Colon (tissue), 2 donors: ENCODE measurements around the gene TTC28.

Experiments
- FAIRE-seq: peaks from 2 replicates; lab custom pipeline; 2012; peaks lifted over from hg19 to GRCh38; lab: Jason Lieb, UNC
- donor health status: control.
- donor health status: control.

The TTC28 gene

DNA sequence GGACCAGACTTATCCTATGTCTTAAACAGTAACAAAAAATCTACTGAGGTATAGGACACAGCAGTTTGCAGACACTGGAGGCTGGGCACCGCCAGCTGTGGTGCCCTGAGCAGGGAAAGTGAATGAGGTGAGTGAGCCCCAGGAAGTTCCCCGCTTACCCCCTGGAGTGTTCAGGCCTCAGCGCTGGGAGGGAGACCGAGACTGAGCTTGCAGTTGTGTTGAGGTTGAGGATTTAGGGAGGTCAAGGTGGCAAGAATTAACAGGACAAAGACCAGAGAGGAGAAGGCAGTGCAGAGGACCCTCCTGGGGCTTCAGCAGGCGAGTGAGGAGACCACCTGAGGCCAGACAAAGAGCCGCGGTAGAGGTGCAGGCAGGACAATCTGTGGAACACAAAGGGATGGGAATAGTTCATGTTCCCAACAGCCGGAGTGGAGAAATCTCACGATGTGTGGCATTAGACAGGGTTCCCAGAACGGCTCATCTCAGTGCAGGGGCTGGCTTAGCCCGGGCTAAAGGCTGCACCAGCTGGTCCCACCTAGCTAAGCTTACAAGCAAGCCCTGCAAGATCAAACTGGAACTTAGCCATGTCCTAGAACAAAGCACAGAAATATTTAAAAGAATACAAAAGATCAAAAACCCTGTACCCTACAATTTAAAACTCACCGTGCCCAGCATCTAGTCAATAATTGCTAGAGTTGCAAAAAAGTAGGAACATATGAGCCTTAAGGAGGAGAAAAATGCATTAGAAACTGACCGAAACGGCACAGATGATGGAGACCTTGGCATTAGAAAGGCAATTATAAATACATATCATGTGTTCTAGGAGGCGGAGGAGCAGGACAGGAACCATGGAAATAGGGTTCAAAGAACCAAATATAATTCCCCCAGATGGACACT, 713.2 kb downstream of the TTC28 start:
- FAIRE-seq: no peak

DNA sequence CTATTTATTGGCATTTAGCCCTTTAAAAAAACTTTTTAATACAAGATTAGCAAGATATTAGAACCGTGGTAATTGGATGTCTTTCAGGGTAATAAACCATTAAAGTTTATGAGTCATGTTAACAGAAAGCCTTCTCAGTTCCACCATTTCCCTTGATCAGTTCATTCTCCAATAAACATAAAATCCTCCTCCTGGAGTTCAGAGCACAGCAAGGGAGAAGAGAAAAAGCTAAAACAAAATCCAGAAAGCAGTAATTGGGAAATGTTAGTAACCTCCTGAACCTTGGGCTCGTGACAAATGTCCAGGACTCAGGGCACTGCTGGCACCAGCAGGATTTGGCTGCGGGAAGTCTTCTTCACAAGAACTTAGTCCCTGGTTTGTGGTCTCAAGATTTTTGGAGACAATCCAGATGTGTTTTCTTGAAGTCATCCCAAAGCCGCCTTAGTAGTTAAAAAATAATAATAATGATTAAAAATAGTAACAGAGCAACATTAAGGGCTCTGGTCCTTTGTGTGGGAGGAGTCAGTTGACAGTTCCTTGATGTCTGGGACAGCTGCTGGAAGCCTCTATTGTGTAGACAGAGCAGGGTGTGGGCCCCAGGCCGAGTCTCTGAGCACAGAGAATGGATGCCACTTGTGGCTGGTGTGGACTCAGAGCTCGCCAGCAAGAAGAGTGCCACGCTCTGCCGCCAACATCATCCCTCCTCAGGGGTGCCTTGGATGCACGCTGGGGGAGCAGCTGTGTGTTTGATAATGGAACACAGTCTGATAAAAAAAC, 717.2 kb downstream of the TTC28 start:
- FAIRE-seq: no peak

DNA sequence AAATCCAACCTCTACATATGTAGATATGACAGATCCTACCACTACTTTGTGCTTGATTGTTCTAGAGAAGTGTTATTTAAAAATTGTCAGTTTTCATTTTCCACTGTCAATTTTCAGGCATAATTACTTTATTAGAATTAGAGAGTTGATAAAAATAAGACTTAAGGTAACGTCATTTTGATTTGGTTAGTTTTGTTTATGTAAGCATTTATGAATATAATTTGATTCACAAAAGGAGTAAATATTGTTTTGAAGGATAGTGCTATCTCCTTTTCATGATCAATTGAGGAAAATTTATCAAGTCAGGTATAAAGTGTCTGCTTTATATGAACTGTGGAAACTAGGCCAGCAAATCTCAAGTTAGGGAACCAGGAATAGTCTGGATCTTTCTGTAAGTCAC, 718.0 kb downstream of the TTC28 start:
- FAIRE-seq: no peak

DNA sequence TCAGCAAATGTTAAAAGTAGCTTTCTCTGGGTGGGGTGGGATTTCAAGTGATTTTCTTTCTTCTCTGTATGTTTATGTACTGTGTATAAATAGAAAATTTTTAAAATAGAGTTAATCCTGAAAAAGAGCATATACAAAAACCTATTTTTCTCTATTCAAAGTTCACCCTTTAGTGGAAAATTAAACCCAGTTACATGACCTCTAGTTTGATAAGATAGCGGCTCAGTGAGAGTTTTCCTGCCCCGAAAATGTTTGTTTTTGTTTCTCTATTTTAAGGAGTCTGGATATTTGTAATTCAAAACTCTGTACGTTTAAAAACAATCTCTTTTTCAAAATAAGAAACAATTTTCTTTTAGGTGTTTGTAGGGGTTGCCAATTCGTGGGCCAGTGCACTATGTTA, 718.5 kb downstream of the TTC28 start:
- FAIRE-seq: no peak

DNA sequence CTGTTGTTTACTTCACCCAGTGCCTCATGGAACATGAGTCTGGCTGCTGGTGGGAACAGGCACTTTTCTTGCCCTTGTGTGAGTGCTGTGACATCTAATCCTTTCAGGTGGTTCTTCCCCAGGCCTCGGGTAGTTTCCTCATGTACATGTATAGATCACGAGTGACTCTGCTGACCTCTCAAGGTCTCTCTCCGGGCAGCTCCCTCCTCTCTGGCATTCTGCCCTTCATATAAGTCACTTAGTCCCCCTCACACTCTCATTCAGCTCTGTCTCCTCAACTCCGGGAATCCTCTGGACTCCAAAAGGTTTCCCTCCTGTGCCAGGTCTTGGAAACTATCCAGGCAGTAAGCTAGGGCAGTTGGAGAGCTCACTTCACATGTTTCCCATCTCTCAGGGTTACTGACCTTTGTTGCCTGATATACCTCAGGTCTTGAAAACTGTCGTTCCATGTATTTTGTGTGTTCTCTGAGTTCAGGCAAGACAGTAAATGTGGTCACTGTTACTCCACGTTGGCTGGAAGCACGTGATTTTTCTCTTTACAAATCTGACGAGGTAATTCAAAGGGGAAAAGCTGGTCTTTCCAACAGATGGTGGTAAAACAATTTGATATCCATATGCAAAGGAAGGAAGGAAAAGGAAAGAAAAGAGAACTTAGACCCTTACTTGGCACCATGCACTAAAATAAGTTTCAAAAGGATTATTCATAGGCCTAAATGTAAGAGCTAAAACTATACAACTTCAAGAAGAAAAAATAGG, 720.1 kb downstream of the TTC28 start:
- FAIRE-seq: no peak

DNA sequence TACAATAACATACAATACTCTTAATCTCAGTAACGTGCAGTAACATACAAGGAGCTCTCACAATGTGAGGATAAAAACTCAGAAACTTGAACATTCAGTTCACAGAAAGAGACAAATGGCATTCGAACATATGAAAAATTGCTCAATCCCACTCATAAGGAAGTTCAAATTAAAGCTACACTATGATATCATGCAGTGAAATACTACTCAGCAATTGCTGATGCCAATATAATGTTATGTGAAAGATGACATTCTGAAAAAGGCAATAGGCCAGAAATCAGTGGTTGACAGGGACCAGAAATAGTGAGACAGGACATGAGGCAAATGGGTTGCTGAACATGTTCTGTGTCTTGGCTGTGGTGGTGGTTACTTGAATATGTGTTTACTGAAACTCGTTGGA, 726.9 kb downstream of the TTC28 start:
- FAIRE-seq: no peak

DNA sequence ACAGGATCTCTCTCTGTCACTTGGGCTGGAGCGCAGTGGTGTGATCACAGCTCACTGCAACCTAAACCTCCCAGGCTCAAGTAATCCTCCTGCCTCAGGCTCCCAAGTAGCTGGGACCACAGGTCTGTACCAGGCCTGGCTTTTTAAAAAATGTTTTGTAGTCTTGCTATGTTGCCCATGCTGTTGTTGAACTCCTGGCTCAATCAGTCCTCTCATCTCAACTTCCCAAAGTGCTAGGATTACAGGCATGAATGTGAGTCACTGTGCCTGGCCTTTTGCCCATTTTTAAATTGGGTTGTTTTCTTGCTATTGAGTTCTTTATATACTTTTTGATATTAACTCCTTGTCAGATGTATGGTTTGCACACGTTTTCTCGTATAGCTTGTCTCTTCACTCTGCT, 727.5 kb downstream of the TTC28 start:
- no peak for FAIRE-seq

DNA sequence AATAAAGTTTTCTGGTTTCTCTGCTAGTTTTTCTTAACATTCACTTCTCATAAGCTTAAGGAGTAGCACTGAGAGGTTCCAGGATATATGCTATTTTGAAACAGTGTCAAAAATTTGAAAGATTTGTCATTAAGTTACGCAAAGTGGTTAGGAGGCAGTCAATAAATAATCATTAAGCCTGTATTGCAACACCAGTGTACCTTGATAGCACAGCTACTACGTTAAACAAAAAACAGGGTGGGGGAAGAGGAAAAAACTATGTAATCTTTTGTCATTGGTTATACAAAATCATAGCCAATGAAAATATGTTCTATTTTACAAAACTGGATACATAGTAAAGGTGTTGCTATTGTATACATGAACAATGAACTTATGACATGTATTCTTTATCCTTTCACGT, 730.2 kb downstream of the TTC28 start:
- no peak for FAIRE-seq

DNA sequence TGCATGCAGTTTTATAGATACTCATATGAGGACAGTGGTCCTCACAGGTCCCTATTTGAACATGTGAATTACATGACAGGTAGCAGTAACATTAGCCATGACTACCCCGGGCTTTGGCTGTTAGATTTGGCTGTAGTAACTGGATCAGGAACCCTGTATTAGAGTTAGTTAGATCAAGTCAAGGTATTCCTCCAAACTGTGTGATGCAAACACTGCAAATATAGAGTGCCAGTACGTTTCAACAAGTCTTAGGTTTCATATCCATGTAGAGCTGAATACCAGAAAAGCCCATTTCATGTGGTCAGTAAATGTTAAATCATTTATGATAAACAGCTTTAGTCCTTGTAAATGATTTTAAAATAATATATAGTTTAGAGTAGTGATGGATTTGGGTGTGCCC, 731.1 kb downstream of the TTC28 start:
- no peak for FAIRE-seq

DNA sequence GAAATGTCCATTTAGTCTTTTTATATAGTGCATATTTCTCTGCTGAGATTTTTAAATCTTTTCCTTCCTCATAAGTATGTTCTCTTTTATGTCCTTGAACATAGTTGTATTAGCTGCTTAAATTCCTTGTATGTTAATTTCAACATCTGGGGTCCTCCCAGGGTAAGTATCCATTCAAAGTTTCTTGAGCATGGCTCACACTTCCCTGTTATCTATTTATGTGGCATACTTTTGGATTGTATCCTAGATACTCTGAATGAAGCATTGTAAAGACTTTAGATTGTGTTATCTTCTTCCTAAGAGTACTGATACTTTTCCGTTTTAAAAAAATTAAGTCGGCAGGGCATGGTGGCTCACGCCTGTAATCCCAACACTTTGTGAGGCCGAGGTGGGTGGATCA, 732.2 kb downstream of the TTC28 start:
- no peak for FAIRE-seq

DNA sequence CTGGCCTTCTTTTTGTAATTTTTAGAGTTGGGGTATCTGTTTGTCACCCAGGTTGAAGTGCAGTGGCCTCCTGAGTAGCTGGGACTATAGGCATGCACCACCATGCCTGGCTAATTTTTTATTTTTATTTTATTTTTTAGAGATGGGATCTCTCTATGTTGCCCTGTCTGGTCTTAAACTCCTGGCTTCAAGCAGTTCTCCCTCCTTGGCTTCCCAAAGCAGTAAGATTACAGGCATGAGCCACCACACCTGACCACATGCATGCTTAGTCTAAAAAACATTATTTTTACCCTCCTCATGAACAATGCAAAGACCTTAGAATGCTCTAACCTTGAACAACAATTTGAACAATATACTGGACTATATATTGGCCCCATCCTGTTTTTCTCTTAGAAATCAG, 738.5 kb downstream of the TTC28 start:
- no peak for FAIRE-seq

DNA sequence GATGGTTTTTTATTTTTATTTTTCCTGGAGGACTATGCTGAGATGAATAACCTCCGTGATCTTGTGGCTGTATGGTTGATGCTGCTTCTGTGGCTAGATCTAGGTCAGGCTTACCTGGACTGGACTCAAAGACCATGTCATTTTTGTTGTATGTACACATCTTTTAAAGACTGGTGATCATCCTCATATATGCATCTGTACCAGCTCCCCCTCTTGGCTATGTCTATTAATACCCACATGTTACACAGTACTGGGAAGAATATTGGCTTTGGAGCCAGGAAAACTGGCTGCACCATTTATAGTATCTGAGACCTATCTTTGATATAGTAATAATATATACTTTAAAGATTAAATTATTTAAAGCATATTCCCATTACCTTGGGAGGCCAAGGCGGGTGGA, 742.2 kb downstream of the TTC28 start:
- FAIRE-seq: no peak

DNA sequence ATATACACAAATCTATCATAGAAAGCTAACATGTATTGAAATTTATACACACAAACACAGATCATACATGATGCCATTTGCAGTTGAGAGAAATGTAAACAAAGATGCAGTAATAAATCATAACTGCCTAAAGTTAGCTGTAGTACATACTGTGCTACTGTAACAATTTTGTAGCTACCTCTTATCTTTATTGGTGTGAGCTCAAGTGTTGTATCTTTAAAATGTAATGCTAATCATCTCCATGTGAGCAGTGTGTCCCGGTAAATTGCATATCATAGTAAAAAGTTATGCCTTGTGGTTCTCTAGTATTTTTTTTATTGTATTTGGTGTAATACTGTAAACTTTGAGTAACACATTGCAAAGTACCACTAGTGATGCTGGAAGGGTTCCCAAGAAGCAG, 743.7 kb downstream of the TTC28 start:
- no peak for FAIRE-seq

DNA sequence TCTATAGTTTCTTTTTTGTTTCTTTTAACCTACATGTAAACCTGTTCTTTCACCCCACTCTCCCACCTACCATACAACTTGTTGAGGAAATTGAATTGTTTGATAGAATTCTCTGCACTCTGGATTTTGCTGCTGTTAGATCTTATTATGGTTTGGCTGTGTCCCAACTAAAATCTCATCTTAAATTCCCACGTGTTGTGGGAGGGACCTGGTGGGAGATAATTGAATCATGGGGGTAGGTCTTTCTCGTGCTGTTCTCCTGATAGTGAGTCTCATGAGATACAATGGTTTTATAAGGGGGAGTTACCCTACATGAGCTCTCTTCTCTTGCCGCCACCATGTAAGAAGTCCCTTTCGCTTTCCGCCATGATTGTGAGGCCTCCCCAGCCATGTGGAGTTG, 745.6 kb downstream of the TTC28 start:
- no peak for FAIRE-seq

DNA sequence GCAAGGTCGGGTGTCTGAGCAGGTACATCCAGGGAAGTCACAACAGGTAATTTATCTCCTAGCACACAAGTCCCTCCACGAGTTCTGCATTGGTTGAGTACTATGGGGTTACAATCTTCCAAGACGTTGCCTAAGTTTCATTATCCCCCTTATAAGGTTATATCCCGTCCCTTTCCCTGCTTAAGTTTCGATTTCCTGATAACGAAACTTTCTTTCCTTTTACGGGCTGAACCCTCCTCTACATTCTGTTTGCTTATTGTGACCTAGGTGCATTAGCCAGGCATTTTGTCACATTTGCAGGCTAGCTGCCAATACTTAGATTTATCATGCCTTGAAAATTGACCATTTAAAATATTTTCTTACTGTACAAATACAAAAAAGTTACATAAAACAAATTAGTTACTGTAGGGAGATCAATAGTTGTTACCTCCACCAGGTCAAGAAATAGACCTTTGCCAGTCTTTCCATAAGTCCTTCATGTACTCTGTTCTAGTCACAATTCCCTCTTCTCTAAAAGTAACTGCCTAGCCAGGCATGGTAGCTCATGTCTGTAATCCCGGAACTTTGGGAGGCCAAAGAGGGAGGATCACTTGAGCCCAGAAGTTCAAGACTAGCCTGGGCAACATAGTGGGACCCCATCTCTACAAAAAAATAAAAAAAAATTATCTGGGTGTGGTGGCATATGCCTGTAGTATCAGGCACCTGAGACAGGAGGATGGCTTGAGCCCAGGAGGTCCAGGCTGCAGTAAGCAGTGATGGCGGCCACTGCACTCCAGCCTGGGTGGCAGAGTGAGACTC, 746.3 kb downstream of the TTC28 start:
- FAIRE-seq: no peak

DNA sequence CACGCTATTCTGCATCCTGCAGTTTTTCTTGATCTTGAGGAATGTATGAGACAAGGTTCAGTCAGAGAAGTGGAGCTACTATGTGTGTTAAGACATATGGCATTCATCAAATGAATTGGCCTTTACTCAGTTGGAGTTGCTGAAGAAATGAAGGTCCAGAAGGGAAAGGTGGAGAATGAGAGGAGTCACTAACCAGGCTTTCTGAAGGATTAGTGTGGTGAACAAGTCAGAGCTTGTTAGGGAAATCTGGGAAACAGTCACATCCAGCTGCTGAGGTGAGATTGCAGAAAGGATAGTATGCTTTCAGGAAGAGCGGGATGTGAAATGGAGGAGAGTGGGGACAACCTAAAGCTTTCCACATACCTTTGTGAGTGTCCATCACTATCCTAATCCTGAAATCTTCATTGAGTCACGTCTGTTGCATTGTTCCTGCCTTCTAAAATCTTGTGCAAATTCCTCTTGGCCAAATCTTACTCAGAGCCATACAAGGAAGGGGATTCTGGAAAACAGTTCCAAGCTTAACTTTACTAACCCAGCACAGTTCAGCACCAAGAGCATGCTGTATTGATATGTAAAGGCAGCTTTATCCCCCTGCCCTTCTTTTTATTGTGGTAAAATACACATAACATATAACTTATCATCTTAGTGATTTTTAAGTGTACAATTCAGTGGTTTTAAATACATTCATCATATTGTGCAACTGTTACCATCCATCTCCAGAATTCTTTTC, 749.1 kb downstream of the TTC28 start:
- FAIRE-seq: no peak
